HepG2 (cell line): ENCODE results near the gene UBE2D3. TPM values are rescaled to one million over a fixed set of nuclear protein-coding genes. Genes with fewer than 3 reads are reported as not detected.

Source experiments
- ATAC-seq: fragments of 200-7000 bp; cut with Tn5 transposase; 3 replicates; pipeline ENCODE4 v1.9.1; 2020; ENCODE audit warnings: mild to moderate bottlenecking, moderate library complexity
- BruUV-seq: library from RNA; stranded (reverse); fragments of 400-500 nt; replicated peaks from 2 replicates; lab custom pipeline; 2021; lab: Mats Ljungman, UMichigan
- CTCF ChIA-PET: fragments of 300-600 bp; formaldehyde crosslinking; extraction: SDS; loops from one replicate; lab custom pipeline; 2021; ENCODE audit warnings: low total read pairs, inconsistent platforms, low intra/inter-chr PET ratio; lab: Yijun Ruan, JAX
- POLR2A ChIA-PET: fragments of 350-600 bp; sonication (Branson Sonifier 250); formaldehyde crosslinking; loops from one replicate; lab custom pipeline; 2020; ENCODE audit warnings: antibody characterized with exemption, inconsistent platforms; lab: Yijun Ruan, JAX
- DNase-seq: peaks from one replicate; pipeline ENCODE4 v3.0.0-alpha.2; 2015; ENCODE audit warnings: low spot score
- FAIRE-seq: peaks from 3 replicates; lab custom pipeline; 2011; peaks lifted over from hg19 to GRCh38; lab: Jason Lieb, UNC
- H2AFZ ChIP-seq: one replicate; pipeline ENCODE4 v1.6.1; 2011; ENCODE audit warnings: low read length, inconsistent platforms
- H3K27ac ChIP-seq: fragments of 300-600 bp; 3 replicates; pipeline ENCODE4 v1.8.0; 2011; ENCODE audit warnings: mixed run types, mild to moderate bottlenecking, mixed read lengths, low read length, inconsistent platforms; ENCODE audit not compliant: insufficient read depth; ENCODE audit errors: extremely low read length
- H3K27me3 ChIP-seq, 2 experiments: fragments of 200-600 bp in 1 of 2; 2 replicates in 1 of 2; 3 replicates in 1 of 2; pipeline versions ENCODE4 v1.6.0 to v1.8.0; 2011; ENCODE audit warnings: low read length in 2 of 2, mild to moderate bottlenecking in 2 of 2, moderate library complexity in 2 of 2, inconsistent platforms in 1 of 2; ENCODE audit not compliant: insufficient read depth in 2 of 2, control insufficient read depth in 1 of 2
- H3K36me3 ChIP-seq, 2 experiments: fragments of 200-600 bp in 1 of 2; replicated peaks in 1 of 2; 2 replicates in 1 of 2; 3 replicates in 1 of 2; pipeline versions ENCODE4 v1.5.1 to v1.8.0; 2011; ENCODE audit warnings: low read length in 2 of 2, inconsistent platforms in 1 of 2; ENCODE audit not compliant: insufficient read depth in 2 of 2, control insufficient read depth in 1 of 2
- H3K4me1 ChIP-seq: 2 replicates; pipeline ENCODE4 v1.5.1; 2012; ENCODE audit warnings: low read length, inconsistent platforms; ENCODE audit not compliant: insufficient read depth
- H3K4me2 ChIP-seq: 2 replicates; pipeline ENCODE4 v1.6.0; 2011; ENCODE audit warnings: low read depth, low read length, inconsistent platforms
- H3K4me3 ChIP-seq, 3 experiments: fragments of 200-600 bp in 1 of 3; sonication (generic), shearing (Covaris generic) in 1 of 3; replicated peaks in 1 of 3; 2 replicates each; pipeline ENCODE4 v1.5.1; 2011 to 2016; ENCODE audit warnings: low read length in 3 of 3, inconsistent platforms in 2 of 3, low read depth in 2 of 3, mild to moderate bottlenecking in 2 of 3, control low read depth in 1 of 3, mixed read lengths in 1 of 3; ENCODE audit not compliant: insufficient read depth in 1 of 3
- H3K79me2 ChIP-seq: one replicate; pipeline ENCODE4 v1.6.1; 2011; ENCODE audit warnings: low read length, inconsistent platforms; ENCODE audit not compliant: insufficient read depth
- H3K9ac ChIP-seq: 2 replicates; pipeline ENCODE4 v1.6.0; 2011; ENCODE audit warnings: mild to moderate bottlenecking, low read depth, low read length, inconsistent platforms; ENCODE audit not compliant: insufficient read depth
- H3K9me3 ChIP-seq: 2 replicates; pipeline ENCODE4 v1.5.1; 2012; ENCODE audit warnings: mild to moderate bottlenecking, low read length
- H4K20me1 ChIP-seq: 2 replicates; pipeline ENCODE4 v1.6.0; 2011; ENCODE audit warnings: inconsistent platforms, mild to moderate bottlenecking, low read length, moderate library complexity; ENCODE audit not compliant: insufficient read depth
- ARNT2 ChIP-seq: sonication (generic); formaldehyde crosslinking; IDR thresholded peaks from 2 replicates; pipeline ENCODE4 v1.8.0; 2022; ENCODE audit warnings: mild to moderate bottlenecking, low read depth, missing genetic modification reagents, moderate library complexity
- ATF7-NPFF ChIP-seq: sonication (generic); formaldehyde crosslinking; IDR thresholded peaks from 2 replicates; pipeline ENCODE4 v1.8.1; 2023; ENCODE audit warnings: mild to moderate bottlenecking, low read depth, missing genetic modification reagents, moderate library complexity
- BRCA1 ChIP-seq: sonication (generic); formaldehyde crosslinking; IDR thresholded peaks from 2 replicates; pipeline ENCODE4 v1.4.0; 2020; ENCODE audit warnings: missing genetic modification reagents
- DMAP1 ChIP-seq: IDR thresholded peaks from 2 replicates; pipeline ENCODE4 v1.6.1; 2016
- JUN ChIP-seq: sonication (generic); formaldehyde crosslinking; IDR thresholded peaks from 2 replicates; pipeline ENCODE4 v1.4.0; 2020; ENCODE audit warnings: mild to moderate bottlenecking, missing genetic modification reagents
- KDM6A ChIP-seq: IDR thresholded peaks from 2 replicates; pipeline ENCODE4 v1.6.1; 2016; ENCODE audit warnings: low read depth
- MTERF4 ChIP-seq: sonication (generic); formaldehyde crosslinking; IDR thresholded peaks from 2 replicates; pipeline ENCODE4 v1.8.0; 2023; ENCODE audit warnings: mild to moderate bottlenecking, missing genetic modification reagents
- PCBP2 ChIP-seq: fragments of 200-400 bp; formaldehyde crosslinking; optimal IDR thresholded peaks from 2 replicates; pipeline ENCODE3; 2018; ENCODE audit warnings: low read length, low read depth; ENCODE audit not compliant: poor library complexity, severe bottlenecking
- SIN3B ChIP-seq: fragments of 150-350 bp; IDR thresholded peaks from 2 replicates; pipeline ENCODE4 v1.6.1; 2014; ENCODE audit warnings: low read length
- ZGPAT ChIP-seq: IDR thresholded peaks from 2 replicates; pipeline ENCODE4 v1.6.1; 2016; ENCODE audit warnings: mild to moderate bottlenecking
- ZMYM4 ChIP-seq: sonication (generic); formaldehyde crosslinking; IDR thresholded peaks from 2 replicates; pipeline ENCODE4 v1.8.1; 2023; ENCODE audit warnings: mild to moderate bottlenecking, missing genetic modification reagents
- ZNF451 ChIP-seq: sonication (generic); formaldehyde crosslinking; IDR thresholded peaks from 2 replicates; pipeline ENCODE4 v1.5.0; 2020; ENCODE audit warnings: mild to moderate bottlenecking, missing genetic modification reagents
- ZNF530 ChIP-seq: sonication (generic); formaldehyde crosslinking; IDR thresholded peaks from 2 replicates; pipeline ENCODE4 v1.5.0; 2020; ENCODE audit warnings: low read depth, mild to moderate bottlenecking, missing genetic modification reagents
- ZNF703 ChIP-seq: sonication (generic); formaldehyde crosslinking; IDR thresholded peaks from 2 replicates; pipeline ENCODE4 v1.5.1; 2020; ENCODE audit warnings: missing genetic modification reagents, mild to moderate bottlenecking, moderate library complexity, borderline replicate concordance
- WGBS: methylation state at CpG from one replicate; pipeline ENCODE4 v1.1.6; 2017; ENCODE audit warnings: low lambda C conversion rate; 5-methylcytosine and 5-hydroxymethylcytosine counted together
- in situ Hi-C: cut with HindIII; loops from 2 replicates; pipeline ENCODE4 v1.10.0; 2017; ENCODE audit warnings: low pct_unique_long_range_greater_than_20kb; ENCODE audit not compliant: extremely low pct_ligation_motif_present
- intact Hi-C: fragments of 100-400 bp; cut with micrococcal nuclease; formaldehyde crosslinking; loops from one replicate; pipeline ENCODE4 v1.10.0; 2022; ENCODE audit not compliant: unreplicated experiment
- polyA plus RNA-seq, 8 experiments: library from polyadenylated mRNA; depleted of rRNA in 3 of 8; stranded (reverse) in 7 of 8; unstranded in 1 of 8; fragments of >200 nt; fragmentation: Illumina TruSeq in 4 of 8; extraction: Trizol in 4 of 8; gene quantifications; 2 replicates each; pipeline versions ENCODE4 v1.2.1 to v1.2.3, GENCODE V29; 2011 to 2016; ENCODE audit warnings: low read depth in 4 of 8, missing spikeins in 1 of 8, mixed read lengths in 1 of 8; ENCODE audit not compliant: insufficient read depth in 1 of 8
- total RNA-seq, 5 experiments: library from RNA; depleted of rRNA; stranded (reverse); fragments of >200 nt; fragmentation: Illumina TruSeq; extraction: Trizol; gene quantifications; 2 replicates each; pipeline ENCODE4 v1.2.3, GENCODE V29; 2016; ENCODE audit warnings: low read depth in 1 of 5
- TF ChIP-seq, protein P1 (sequence below): sonication (generic); formaldehyde crosslinking; IDR thresholded peaks from 2 replicates; pipeline ENCODE4 v1.4.0; 2020; ENCODE audit warnings: missing genetic modification reagents

The UBE2D3 gene
- total and polyA plus RNA-seq, 2 of the 13 experiments (the other 11 are each of a cell fraction or from before 2014, with no cell fraction given), result 224 to 293 TPM

- BruUV-seq, result no TSS peak
- Histone ChIP-seq H3K9ac (no peak overlapping the region), H3K27ac (no peak overlapping the region), H3K4me2 (no peak overlapping the region), H3K9me3 (no peaks in the 10 kb centered on the region), H3K4me1 (no peaks in the 10 kb centered on the region), H3K79me2 (no peaks in the 10 kb centered on the region), H3K4me3 (no peak overlapping the region), H3K27me3 (no peaks in the 10 kb centered on the region), H3K36me3 (no peaks in the 10 kb centered on the region; a peak in 1 of 5 replicates), H2AFZ (no peak overlapping the region), H4K20me1 (no peaks in the 10 kb centered on the region)
- intact Hi-C loops (no loop called here), in situ Hi-C loops (no loop called here)
- 94% methylated on average over 7 of the region's 7 CpGs for WGBS
- peak; percentile 11; the same call in 2 of the 3 replicates for ATAC-seq
- ChIA-PET POLR2A (interaction anchor here (1.1 kb wide), 1 partner anchor 41 kb away, joined by 3 read pairs; no protein-coding TSS in a partner anchor), CTCF (no interaction called here)
- DNase-seq, result no peak
- no peak for FAIRE-seq
- TF ChIP-seq ZNF451, result no peak
- TF ChIP-seq, protein P1, sequence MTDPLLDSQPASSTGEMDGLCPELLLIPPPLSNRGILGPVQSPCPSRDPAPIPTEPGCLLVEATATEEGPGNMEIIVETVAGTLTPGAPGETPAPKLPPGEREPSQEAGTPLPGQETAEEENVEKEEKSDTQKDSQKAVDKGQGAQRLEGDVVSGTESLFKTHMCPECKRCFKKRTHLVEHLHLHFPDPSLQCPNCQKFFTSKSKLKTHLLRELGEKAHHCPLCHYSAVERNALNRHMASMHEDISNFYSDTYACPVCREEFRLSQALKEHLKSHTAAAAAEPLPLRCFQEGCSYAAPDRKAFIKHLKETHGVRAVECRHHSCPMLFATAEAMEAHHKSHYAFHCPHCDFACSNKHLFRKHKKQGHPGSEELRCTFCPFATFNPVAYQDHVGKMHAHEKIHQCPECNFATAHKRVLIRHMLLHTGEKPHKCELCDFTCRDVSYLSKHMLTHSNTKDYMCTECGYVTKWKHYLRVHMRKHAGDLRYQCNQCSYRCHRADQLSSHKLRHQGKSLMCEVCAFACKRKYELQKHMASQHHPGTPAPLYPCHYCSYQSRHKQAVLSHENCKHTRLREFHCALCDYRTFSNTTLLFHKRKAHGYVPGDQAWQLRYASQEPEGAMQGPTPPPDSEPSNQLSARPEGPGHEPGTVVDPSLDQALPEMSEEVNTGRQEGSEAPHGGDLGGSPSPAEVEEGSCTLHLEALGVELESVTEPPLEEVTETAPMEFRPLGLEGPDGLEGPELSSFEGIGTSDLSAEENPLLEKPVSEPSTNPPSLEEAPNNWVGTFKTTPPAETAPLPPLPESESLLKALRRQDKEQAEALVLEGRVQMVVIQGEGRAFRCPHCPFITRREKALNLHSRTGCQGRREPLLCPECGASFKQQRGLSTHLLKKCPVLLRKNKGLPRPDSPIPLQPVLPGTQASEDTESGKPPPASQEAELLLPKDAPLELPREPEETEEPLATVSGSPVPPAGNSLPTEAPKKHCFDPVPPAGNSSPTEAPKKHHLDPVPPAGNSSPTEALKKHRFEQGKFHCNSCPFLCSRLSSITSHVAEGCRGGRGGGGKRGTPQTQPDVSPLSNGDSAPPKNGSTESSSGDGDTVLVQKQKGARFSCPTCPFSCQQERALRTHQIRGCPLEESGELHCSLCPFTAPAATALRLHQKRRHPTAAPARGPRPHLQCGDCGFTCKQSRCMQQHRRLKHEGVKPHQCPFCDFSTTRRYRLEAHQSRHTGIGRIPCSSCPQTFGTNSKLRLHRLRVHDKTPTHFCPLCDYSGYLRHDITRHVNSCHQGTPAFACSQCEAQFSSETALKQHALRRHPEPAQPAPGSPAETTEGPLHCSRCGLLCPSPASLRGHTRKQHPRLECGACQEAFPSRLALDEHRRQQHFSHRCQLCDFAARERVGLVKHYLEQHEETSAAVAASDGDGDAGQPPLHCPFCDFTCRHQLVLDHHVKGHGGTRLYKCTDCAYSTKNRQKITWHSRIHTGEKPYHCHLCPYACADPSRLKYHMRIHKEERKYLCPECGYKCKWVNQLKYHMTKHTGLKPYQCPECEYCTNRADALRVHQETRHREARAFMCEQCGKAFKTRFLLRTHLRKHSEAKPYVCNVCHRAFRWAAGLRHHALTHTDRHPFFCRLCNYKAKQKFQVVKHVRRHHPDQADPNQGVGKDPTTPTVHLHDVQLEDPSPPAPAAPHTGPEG (CRISPR knock-in tag), result no peak
- no peak for TF ChIP-seq SIN3B
- no peak for TF ChIP-seq KDM6A
- no peak for TF ChIP-seq ZNF530 (CRISPR knock-in tag)
- no peak for TF ChIP-seq ZMYM4 (CRISPR knock-in tag)
- TF ChIP-seq ARNT2, result no peak
- no peak for TF ChIP-seq ZNF703 (CRISPR knock-in tag)
- TF ChIP-seq MTERF4 (CRISPR knock-in tag), result no peak
- TF ChIP-seq DMAP1 (CRISPR knock-in tag), result no peak
- no peak for TF ChIP-seq ATF7-NPFF (CRISPR knock-in tag)
- TF ChIP-seq JUN (CRISPR knock-in tag), result no peak
- TF ChIP-seq BRCA1 (CRISPR knock-in tag), result no peak
- TF ChIP-seq PCBP2, result no peak
- TF ChIP-seq ZGPAT, result no peak
Measured at GRCh38 chr4:102787096-102787881, 40.1 kb downstream of the UBE2D3 start.
